Astrocyte (in vitro differentiated cells and primary cell): ENCODE measurements around the gene RPL28. TPM values are rescaled to one million over a fixed set of nuclear protein-coding genes. Genes with fewer than 3 reads are reported as not detected.

Source experiments
- DNase-seq: peaks from one replicate; pipeline ENCODE4 v3.0.0-alpha.2; 2010; ENCODE audit warnings: low read depth
- FAIRE-seq: peaks from 2 replicates; lab custom pipeline; 2011; peaks lifted over from hg19 to GRCh38; lab: Jason Lieb, UNC
- H2AFZ ChIP-seq: 2 replicates; pipeline ENCODE4 v1.6.0; 2012; ENCODE audit warnings: low read depth, low read length, inconsistent platforms
- H3K27ac ChIP-seq: 2 replicates; pipeline ENCODE4 v1.5.1; 2011; ENCODE audit warnings: low read depth, low read length, inconsistent platforms
- H3K27me3 ChIP-seq: 2 replicates; pipeline ENCODE4 v1.6.0; 2011; ENCODE audit warnings: low read length, inconsistent platforms; ENCODE audit not compliant: insufficient read depth
- H3K36me3 ChIP-seq: 2 replicates; pipeline ENCODE4 v1.5.1; 2011; ENCODE audit warnings: low read length, inconsistent platforms; ENCODE audit not compliant: insufficient read depth
- H3K4me1 ChIP-seq: 2 replicates; pipeline ENCODE4 v1.5.1; 2011; ENCODE audit warnings: low read length, inconsistent platforms; ENCODE audit not compliant: insufficient read depth
- H3K4me2 ChIP-seq: 2 replicates; pipeline ENCODE4 v1.6.0; 2012; ENCODE audit warnings: low read length, inconsistent platforms
- H3K4me3 ChIP-seq: 2 replicates; pipeline ENCODE4 v1.5.1; 2011; ENCODE audit warnings: low read depth, mild to moderate bottlenecking, low read length, inconsistent platforms; ENCODE audit not compliant: insufficient read depth
- H3K79me2 ChIP-seq: 2 replicates; pipeline ENCODE4 v1.6.0; 2012; ENCODE audit warnings: mild to moderate bottlenecking, low read length, inconsistent platforms; ENCODE audit not compliant: insufficient read depth
- H3K9ac ChIP-seq: 2 replicates; pipeline ENCODE4 v1.6.0; 2012; ENCODE audit warnings: mild to moderate bottlenecking, low read length, inconsistent platforms
- H3K9me3 ChIP-seq: 2 replicates; pipeline ENCODE4 v1.5.1; 2012; ENCODE audit warnings: low read depth, mild to moderate bottlenecking, low read length, inconsistent platforms; ENCODE audit not compliant: insufficient read depth
- H4K20me1 ChIP-seq: 2 replicates; pipeline ENCODE4 v1.6.0; 2012; ENCODE audit warnings: low read length, inconsistent platforms; ENCODE audit not compliant: insufficient read depth
- H3K27ac Mint-ChIP-seq: one replicate; pipeline ENCODE4 v1.8.0; 2021; ENCODE audit warnings: mild to moderate bottlenecking, mixed read lengths; ENCODE audit not compliant: unreplicated experiment
- H3K27me3 Mint-ChIP-seq: one replicate; pipeline ENCODE4 v1.8.0; 2021; ENCODE audit warnings: low read depth, mixed read lengths; ENCODE audit not compliant: unreplicated experiment
- H3K36me3 Mint-ChIP-seq: one replicate; pipeline ENCODE4 v1.8.0; 2021; ENCODE audit warnings: low read depth, mixed read lengths; ENCODE audit not compliant: unreplicated experiment
- H3K4me1 Mint-ChIP-seq: one replicate; pipeline ENCODE4 v1.8.0; 2021; ENCODE audit warnings: low read depth, mixed read lengths; ENCODE audit not compliant: unreplicated experiment
- H3K4me3 Mint-ChIP-seq: one replicate; pipeline ENCODE4 v1.8.0; 2021; ENCODE audit warnings: mild to moderate bottlenecking, moderate library complexity, mixed read lengths; ENCODE audit not compliant: unreplicated experiment
- H3K9me3 Mint-ChIP-seq: one replicate; pipeline ENCODE4 v1.8.0; 2021; ENCODE audit warnings: mild to moderate bottlenecking, mixed read lengths; ENCODE audit not compliant: unreplicated experiment
- CTCF ChIP-seq: IDR thresholded peaks from 2 replicates; pipeline ENCODE4 v1.5.1; 2011; ENCODE audit warnings: low read depth, mild to moderate bottlenecking, inconsistent platforms, low read length, moderate library complexity; ENCODE audit not compliant: insufficient read depth
- EZH2 ChIP-seq: IDR thresholded peaks from 2 replicates; pipeline ENCODE4 v1.6.1; 2012; ENCODE audit warnings: mild to moderate bottlenecking, low read length, inconsistent platforms; ENCODE audit not compliant: insufficient read depth
- total RNA-seq: library from RNA; stranded (reverse); gene quantifications from 2 replicates; pipeline ENCODE4 v1.2.1, GENCODE V29; 2021

The RPL28 gene
- total RNA-seq, 1 donor from 2014 or later, result 2,072 TPM

DNA sequence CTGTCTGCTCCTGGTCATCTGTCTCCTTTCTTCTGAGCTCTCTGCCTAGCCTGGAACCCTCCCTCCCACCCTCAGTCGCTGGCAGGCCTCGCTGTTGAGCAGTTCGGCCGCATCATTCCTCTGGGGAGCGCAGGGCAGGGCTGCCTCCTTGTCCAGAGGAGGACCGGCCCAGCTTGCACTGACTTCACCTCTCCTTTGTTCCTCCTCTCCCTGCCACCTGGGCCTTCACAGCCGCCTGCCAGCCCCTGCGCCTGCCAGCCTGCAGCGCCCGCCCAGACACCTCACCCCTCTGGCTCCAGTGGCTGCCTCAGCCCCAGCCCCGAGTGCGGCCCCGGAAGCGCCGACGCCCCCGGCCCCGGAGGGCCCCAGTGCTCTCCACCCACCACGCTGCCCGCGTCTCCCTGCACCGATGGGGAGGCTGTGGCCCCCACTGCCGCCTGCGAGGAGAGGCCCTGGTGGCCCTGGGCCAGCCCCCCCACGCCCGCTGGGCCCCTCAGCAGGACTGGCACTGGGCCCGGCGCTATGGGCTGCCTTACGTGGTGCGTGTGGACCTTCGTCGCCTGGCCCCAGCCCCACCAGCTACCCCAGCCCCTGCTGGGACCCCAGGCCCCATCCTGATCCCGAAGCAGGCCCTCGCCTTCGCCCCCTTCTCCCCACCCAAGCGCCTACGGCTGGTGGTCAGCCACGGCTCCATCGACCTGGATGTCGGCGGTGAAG, 38.8 kb upstream of the RPL28 start:
- DNase-seq (no peak), FAIRE-seq (no peak)
- TF ChIP-seq EZH2 (no peak), CTCF (no peak)
- Mint-ChIP-seq H3K4me3 (no peak overlapping the region), H3K9me3 (peaks cover 3% of the 10 kb centered on the region), H3K4me1 (peaks cover 13% of the 10 kb centered on the region), H3K27me3 (peaks cover 14% of the 10 kb centered on the region), H3K27ac (no peak overlapping the region), H3K36me3 (peaks cover 15% of the 10 kb centered on the region)
- H3K4me1 ChIP-seq, result peaks cover 3% of the 10 kb centered on the region
- no peak overlapping the region for H3K9ac ChIP-seq
- H2AFZ ChIP-seq, result no peak overlapping the region
- H3K27ac ChIP-seq, result no peak overlapping the region
- H3K4me2 ChIP-seq, result no peak overlapping the region
- H3K4me3 ChIP-seq, result no peak overlapping the region
- no peaks in the 10 kb centered on the region for H3K79me2 ChIP-seq
- H3K27me3 ChIP-seq, result peaks cover 2% of the 10 kb centered on the region
- H4K20me1 ChIP-seq, result no peaks in the 10 kb centered on the region
- H3K9me3 ChIP-seq, result no peaks in the 10 kb centered on the region
- H3K36me3 ChIP-seq, result no peaks in the 10 kb centered on the region

GRCh38 chr19:55347442-55348009, 38.2 kb upstream of the RPL28 start:
- peaks cover 15% of the 10 kb centered on the region for H3K36me3 Mint-ChIP-seq
- H3K27ac Mint-ChIP-seq, result no peak overlapping the region
- H4K20me1 ChIP-seq, result no peaks in the 10 kb centered on the region
- peaks cover 3% of the 10 kb centered on the region for H3K4me1 ChIP-seq
- H3K27me3 ChIP-seq, result peaks cover 2% of the 10 kb centered on the region
- H2AFZ ChIP-seq, result no peak overlapping the region
- H3K27ac ChIP-seq, result no peak overlapping the region
- peaks cover 13% of the 10 kb centered on the region for H3K4me1 Mint-ChIP-seq
- H3K9me3 Mint-ChIP-seq, result peaks cover 3% of the 10 kb centered on the region
- TF ChIP-seq EZH2, result no peak
- TF ChIP-seq CTCF, result no peak
- no peak overlapping the region for H3K4me2 ChIP-seq
- no peak for DNase-seq
- H3K79me2 ChIP-seq, result no peaks in the 10 kb centered on the region
- H3K4me3 ChIP-seq, result no peak overlapping the region
- no peak overlapping the region for H3K9ac ChIP-seq
- FAIRE-seq, result no peak
- H3K4me3 Mint-ChIP-seq, result no peak overlapping the region
- H3K27me3 Mint-ChIP-seq, result peaks cover 21% of the 10 kb centered on the region
- H3K9me3 ChIP-seq, result no peaks in the 10 kb centered on the region
- no peaks in the 10 kb centered on the region for H3K36me3 ChIP-seq
